ENCODE results near the gene RETSAT. TPM values are rescaled to one million over a fixed set of nuclear protein-coding genes. Genes with fewer than 3 reads are reported as not detected.

Gene RETSAT
- total RNA-seq, 2 donors from 2014 or later, result 37.4 to 44.3 TPM

DNA sequence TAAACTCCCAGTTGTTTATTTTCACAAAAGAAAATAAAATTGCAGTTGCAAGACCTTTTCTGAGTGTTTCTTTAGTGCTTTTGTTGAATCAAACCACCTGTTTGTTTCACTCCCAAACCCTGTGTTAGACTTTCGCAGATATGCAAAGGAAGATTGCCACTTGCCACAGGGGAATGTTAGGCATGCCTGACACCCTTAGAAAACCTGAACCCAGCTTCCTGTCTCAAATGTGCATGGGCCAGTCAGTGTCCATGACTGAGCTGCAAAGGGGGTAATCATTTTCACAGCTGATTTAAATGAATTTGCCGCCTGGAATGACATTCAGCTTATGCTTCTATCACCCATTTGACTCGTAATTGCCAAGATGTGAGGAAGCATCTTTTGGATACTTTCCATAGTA lies 44.0 kb downstream of the RETSAT start:
- no peaks in the 10 kb centered on the region for H3K9me3 ChIP-seq
- peaks cover 9 to 25% of the 10 kb centered on the region in 2 donors for H3K4me1 ChIP-seq (ENCODE audit: control insufficient read depth in 1 of 2, low read depth in 2 of 2)
- peaks cover 14% of the 10 kb centered on the region for H3K36me3 ChIP-seq
- no peak for DNase-seq (ENCODE audit: low spot score)
- TF ChIP-seq, protein P1, sequence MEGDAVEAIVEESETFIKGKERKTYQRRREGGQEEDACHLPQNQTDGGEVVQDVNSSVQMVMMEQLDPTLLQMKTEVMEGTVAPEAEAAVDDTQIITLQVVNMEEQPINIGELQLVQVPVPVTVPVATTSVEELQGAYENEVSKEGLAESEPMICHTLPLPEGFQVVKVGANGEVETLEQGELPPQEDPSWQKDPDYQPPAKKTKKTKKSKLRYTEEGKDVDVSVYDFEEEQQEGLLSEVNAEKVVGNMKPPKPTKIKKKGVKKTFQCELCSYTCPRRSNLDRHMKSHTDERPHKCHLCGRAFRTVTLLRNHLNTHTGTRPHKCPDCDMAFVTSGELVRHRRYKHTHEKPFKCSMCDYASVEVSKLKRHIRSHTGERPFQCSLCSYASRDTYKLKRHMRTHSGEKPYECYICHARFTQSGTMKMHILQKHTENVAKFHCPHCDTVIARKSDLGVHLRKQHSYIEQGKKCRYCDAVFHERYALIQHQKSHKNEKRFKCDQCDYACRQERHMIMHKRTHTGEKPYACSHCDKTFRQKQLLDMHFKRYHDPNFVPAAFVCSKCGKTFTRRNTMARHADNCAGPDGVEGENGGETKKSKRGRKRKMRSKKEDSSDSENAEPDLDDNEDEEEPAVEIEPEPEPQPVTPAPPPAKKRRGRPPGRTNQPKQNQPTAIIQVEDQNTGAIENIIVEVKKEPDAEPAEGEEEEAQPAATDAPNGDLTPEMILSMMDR (IDR thresholded peaks at IDR 0.05), result no peak
- no peak for ATAC-seq (ENCODE audit: insufficient number of reproducible peaks, low FRiP score, low read depth)
- no peaks in the 10 kb centered on the region for H3K27me3 ChIP-seq (replicated peaks; ENCODE audit: insufficient read depth)
- no peak overlapping the region for H3K27ac ChIP-seq
- H3K4me3 ChIP-seq, result no peak overlapping the region

DNA sequence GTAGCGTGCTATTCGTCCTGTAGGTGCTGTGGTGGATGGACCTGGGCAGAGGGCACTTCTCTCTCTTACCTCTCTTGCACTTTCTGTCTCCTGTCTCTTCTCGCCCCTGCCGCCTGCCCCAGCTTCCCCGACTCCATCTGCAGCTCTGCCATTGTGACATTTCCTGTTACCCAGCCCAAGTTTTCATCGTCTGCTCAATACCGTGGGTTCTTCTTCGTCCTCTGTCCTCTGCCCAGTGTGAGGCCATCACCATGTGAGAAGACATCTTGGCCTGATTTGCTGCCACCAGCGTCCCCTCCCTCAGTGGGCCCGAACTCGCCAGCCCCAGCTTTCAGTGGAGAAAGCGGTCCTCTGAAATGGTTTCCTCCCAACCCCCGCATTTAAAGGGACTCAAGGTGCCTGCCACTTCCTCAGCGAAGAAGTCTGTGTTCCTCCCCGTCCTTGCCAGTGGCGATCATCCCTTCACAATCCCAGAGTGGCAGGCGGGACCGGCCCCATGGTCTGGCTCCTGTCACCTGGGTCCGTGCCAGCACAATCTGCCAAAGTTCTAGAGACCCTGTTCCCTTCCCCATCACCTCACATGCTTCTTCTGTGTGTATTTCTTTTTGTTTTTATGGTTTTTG lies 44.5 kb downstream of the RETSAT start:
- no peaks in the 10 kb centered on the region for H3K9me3 ChIP-seq
- H3K4me3 ChIP-seq, result peak overlapping the region; percentile 26
- TF ChIP-seq, protein P1 (IDR thresholded peaks at IDR 0.05), result no peak
- no peak for DNase-seq (ENCODE audit: low spot score)
- H3K27me3 ChIP-seq (replicated peaks; ENCODE audit: insufficient read depth), result no peaks in the 10 kb centered on the region
- H3K4me1 ChIP-seq (ENCODE audit: control insufficient read depth in 1 of 2, low read depth in 2 of 2), result peaks cover 9 to 25% of the 10 kb centered on the region in 2 donors
- peaks cover 16% of the 10 kb centered on the region for H3K36me3 ChIP-seq
- H3K27ac ChIP-seq, result peak overlapping the region in 1 of 2 donors; percentile 60
- no peak for ATAC-seq (ENCODE audit: insufficient number of reproducible peaks, low FRiP score, low read depth)

DNA sequence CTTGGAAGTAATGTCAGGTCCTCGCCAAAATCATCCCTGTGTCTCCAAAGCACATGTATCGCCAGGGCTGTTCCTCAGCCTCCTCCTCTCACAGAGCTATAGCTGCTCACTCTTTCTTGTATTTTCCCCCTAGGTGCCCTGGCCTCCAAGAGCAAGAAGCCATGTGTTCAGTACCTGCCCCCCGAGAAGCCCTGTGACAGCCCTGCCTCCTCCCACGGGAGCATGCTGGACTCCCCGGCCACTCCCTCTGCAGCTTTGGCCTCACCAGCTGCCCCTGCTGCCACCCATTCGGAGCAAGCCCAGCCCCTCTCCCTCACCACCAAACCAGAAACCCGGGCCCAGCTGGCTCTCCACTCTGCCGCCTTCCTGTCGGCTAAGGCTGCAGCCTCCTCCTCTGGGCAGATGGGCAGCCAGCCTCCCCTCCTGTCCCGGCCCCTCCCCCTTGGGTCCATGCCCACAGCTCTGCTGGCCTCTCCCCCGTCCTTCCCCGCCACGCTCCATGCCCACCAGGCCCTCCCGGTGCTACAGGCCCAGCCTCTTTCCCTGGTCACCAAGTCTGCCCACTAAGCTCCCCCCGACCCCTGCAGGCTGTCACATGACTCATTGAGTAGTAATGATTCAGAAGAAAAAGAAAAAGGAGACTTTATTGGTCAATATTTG lies 45.3 kb downstream of the RETSAT start:
- DNase-seq (ENCODE audit: low spot score), result peak; percentile 53
- Histone ChIP-seq H3K27ac (peak overlapping the region; percentile 23 to 60), H3K9me3 (no peaks in the 10 kb centered on the region), H3K4me1 (ENCODE audit: control insufficient read depth in 1 of 2, low read depth in 2 of 2) (peaks cover 9 to 25% of the 10 kb centered on the region in 2 donors), H3K36me3 (peaks cover 22% of the 10 kb centered on the region), H3K4me3 (peak overlapping the region; percentile 26), H3K27me3 (replicated peaks; ENCODE audit: insufficient read depth) (no peaks in the 10 kb centered on the region)
- ATAC-seq (ENCODE audit: insufficient number of reproducible peaks, low FRiP score, low read depth), result no peak
- TF ChIP-seq, protein P1 (IDR thresholded peaks at IDR 0.05), result no peak

DNA sequence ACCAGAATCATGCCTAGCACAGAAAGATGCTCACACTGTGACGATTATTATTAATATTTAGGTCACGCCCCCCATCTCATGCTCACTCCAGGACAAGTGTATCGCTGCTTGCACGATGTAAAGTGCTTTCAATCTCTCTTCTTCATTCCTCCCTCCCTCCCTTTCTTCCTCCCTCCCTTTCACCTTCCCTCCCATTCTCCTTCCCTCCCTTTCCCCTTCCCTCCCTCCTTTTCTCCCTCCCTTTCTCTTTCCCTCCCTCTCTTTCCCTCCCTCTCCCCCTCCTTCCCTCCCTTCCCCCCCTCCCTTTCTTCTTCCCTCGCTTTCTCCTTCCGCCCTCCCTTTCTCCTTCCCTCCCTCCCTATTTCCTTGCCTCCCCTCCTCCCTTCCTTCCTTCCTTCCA lies 46.1 kb downstream of the RETSAT start:
- no peak for ATAC-seq (ENCODE audit: insufficient number of reproducible peaks, low FRiP score, low read depth)
- TF ChIP-seq, protein P1 (IDR thresholded peaks at IDR 0.05), result no peak
- H3K4me3 ChIP-seq, result no peak overlapping the region
- peaks cover 9 to 25% of the 10 kb centered on the region in 2 donors for H3K4me1 ChIP-seq (ENCODE audit: control insufficient read depth in 1 of 2, low read depth in 2 of 2)
- no peaks in the 10 kb centered on the region for H3K27me3 ChIP-seq (replicated peaks; ENCODE audit: insufficient read depth)
- DNase-seq (ENCODE audit: low spot score), result no peak
- peak overlapping the region in 1 of 2 donors; percentile 23 for H3K27ac ChIP-seq
- H3K9me3 ChIP-seq, result no peaks in the 10 kb centered on the region
- H3K36me3 ChIP-seq, result peaks cover 24% of the 10 kb centered on the region

DNA sequence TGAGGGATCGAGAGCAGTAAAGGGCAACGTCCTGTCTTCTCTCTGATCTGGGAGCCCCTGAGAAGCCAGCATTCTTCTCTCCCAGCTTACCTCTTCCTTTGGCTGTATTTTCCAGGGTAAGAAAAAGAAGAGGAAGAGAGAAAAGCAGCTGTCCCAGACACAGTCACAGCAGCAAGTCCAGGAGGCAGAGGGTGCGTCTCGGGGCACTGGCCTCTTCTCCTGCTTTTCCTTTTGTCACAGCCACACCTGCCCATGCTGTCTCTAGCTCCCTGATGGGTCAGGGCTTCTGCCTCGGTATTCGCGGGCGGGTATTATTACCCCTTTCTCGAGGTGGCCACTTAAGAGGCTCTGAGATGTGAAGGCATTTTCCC lies 46.8 kb downstream of the RETSAT start:
- Histone ChIP-seq H3K27me3 (replicated peaks; ENCODE audit: insufficient read depth) (no peaks in the 10 kb centered on the region), H3K27ac (no peak overlapping the region), H3K36me3 (peaks cover 25% of the 10 kb centered on the region), H3K9me3 (no peaks in the 10 kb centered on the region), H3K4me1 (ENCODE audit: control insufficient read depth in 1 of 2, low read depth in 2 of 2) (peaks cover 9 to 22% of the 10 kb centered on the region in 2 donors), H3K4me3 (no peak overlapping the region)
- no peak for DNase-seq (ENCODE audit: low spot score)
- no peak for ATAC-seq (ENCODE audit: insufficient number of reproducible peaks, low FRiP score, low read depth)
- TF ChIP-seq, protein P1 (IDR thresholded peaks at IDR 0.05), result no peak
